ENCODE results near the gene CYP4X1. TPM values are rescaled to one million over a fixed set of nuclear protein-coding genes. Genes with fewer than 3 reads are reported as not detected.

CYP4X1 gene
- total and polyA plus RNA-seq, 2 donors (not counting 1 experiment from before 2014, with no cell fraction given) = not detected

DNA sequence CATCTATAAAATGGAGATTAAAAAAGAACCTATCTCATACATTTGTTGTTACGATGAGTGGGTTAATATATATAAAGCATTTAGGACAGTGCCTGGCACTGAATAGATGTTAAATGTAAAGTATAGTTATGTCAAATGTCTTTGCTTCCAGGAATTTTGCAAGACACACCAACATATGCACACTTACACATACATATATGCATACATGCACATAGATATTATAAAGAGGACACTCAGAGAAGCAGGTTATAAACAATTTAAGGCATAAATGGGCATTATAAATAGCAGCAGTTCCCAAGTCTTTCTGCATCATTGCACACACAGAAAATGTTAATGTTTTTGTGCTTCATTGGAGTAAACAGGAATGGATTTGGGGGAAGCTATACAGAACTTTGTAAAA, 13.3 kb downstream of the CYP4X1 start:
- Mint-ChIP-seq H3K9me3 (ENCODE audit: insufficient read depth) (no peaks in the 10 kb centered on the region), H3K4me1 (no peaks in the 10 kb centered on the region), H3K27me3 (peaks cover 7% of the 10 kb centered on the region), H3K27ac (no peak overlapping the region), H3K4me3 (no peak overlapping the region)
- intact Hi-C loops (cut with micrococcal nuclease) = no loop called here
- Histone ChIP-seq H2AFZ (ENCODE audit: insufficient read depth, low read depth, low read length, poor library complexity, severe bottlenecking) (no peak overlapping the region), H3K9me3 (ENCODE audit: control extremely low read depth in 1 of 3, control insufficient read depth in 2 of 3, insufficient read depth in 1 of 3, low read length in 2 of 3) (no peaks in the 10 kb centered on the region), H4K20me1 (ENCODE audit: control insufficient read depth, insufficient read depth, low read length, poor library complexity, severe bottlenecking) (no peaks in the 10 kb centered on the region), H3K4me3 (ENCODE audit: control extremely low read depth in 1 of 5, extremely low read depth in 1 of 5, insufficient read depth in 1 of 5, low read depth in 2 of 5, low read length in 4 of 5) (no peak overlapping the region), H3K4me2 (replicated peaks; ENCODE audit: low read depth, low read length, poor library complexity, severe bottlenecking) (no peak overlapping the region), H3K27me3 (replicated peaks in 1 of 4; ENCODE audit: control extremely low read depth in 1 of 4, control insufficient read depth in 3 of 4, insufficient read depth in 4 of 4, low read length in 3 of 4) (no peaks in the 10 kb centered on the region), H3K9ac (ENCODE audit: low read length) (no peak overlapping the region), H3K79me2 (ENCODE audit: control insufficient read depth, insufficient read depth, low read length) (no peaks in the 10 kb centered on the region), H3K36me3 (replicated peaks in 1 of 2; ENCODE audit: control extremely low read depth in 1 of 2, control insufficient read depth in 1 of 2, extremely low read depth in 1 of 2, insufficient read depth in 2 of 2, low read length in 1 of 2) (no peaks in the 10 kb centered on the region), H3K4me1 (ENCODE audit: control insufficient read depth in 2 of 2, insufficient read depth in 2 of 2, low read length in 2 of 2) (no peaks in the 10 kb centered on the region), H3K27ac (ENCODE audit: low read length in 2 of 2) (no peak overlapping the region)
- no peak for ATAC-seq (ENCODE audit: low read depth)
- DNase-seq = no peak
- TF ChIP-seq EZH2 (IDR thresholded peaks at IDR 0.05; ENCODE audit: borderline replicate concordance, insufficient read depth, low read depth, low read length, poor library complexity, severe bottlenecking) = no peak
- TF ChIP-seq, protein P1, sequence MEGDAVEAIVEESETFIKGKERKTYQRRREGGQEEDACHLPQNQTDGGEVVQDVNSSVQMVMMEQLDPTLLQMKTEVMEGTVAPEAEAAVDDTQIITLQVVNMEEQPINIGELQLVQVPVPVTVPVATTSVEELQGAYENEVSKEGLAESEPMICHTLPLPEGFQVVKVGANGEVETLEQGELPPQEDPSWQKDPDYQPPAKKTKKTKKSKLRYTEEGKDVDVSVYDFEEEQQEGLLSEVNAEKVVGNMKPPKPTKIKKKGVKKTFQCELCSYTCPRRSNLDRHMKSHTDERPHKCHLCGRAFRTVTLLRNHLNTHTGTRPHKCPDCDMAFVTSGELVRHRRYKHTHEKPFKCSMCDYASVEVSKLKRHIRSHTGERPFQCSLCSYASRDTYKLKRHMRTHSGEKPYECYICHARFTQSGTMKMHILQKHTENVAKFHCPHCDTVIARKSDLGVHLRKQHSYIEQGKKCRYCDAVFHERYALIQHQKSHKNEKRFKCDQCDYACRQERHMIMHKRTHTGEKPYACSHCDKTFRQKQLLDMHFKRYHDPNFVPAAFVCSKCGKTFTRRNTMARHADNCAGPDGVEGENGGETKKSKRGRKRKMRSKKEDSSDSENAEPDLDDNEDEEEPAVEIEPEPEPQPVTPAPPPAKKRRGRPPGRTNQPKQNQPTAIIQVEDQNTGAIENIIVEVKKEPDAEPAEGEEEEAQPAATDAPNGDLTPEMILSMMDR (IDR thresholded peaks at IDR 0.05) = no peak
- POLR2A ChIA-PET = no interaction called here
- CTCF ChIA-PET = no interaction called here
- WGBS (ENCODE audit: insufficient coverage) = no CpG with 5 or more reads among the region's 1 CpG

DNA sequence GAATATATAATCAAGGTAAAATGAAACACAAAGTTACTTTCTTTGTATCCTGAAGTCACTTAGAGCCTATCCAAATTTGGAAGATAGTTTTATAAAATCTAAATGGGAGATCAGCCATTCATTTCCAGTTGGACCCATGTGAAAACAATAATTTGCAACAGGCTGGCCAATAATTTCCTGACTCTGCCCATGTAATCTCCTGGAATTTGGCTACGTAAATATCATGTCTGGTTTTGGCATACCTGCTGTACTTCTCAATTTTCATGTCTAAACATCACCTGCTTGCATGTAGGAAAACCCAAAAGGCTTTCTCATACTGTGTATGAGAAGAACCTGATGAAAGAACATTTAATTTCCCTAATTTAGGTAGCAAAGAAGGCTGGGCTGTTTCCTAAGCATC, 35.9 kb downstream of the CYP4X1 start:
- Histone ChIP-seq H2AFZ (ENCODE audit: insufficient read depth, low read depth, low read length, poor library complexity, severe bottlenecking) (no peak overlapping the region), H3K9me3 (ENCODE audit: control extremely low read depth in 1 of 3, control insufficient read depth in 2 of 3, insufficient read depth in 1 of 3, low read length in 2 of 3) (peaks cover 0 to 4% (median 1%) of the 10 kb centered on the region in 3 donors), H3K79me2 (ENCODE audit: control insufficient read depth, insufficient read depth, low read length) (no peaks in the 10 kb centered on the region), H3K9ac (ENCODE audit: low read length) (no peak overlapping the region), H4K20me1 (ENCODE audit: control insufficient read depth, insufficient read depth, low read length, poor library complexity, severe bottlenecking) (no peaks in the 10 kb centered on the region), H3K36me3 (replicated peaks in 1 of 2; ENCODE audit: control extremely low read depth in 1 of 2, control insufficient read depth in 1 of 2, extremely low read depth in 1 of 2, insufficient read depth in 2 of 2, low read length in 1 of 2) (no peaks in the 10 kb centered on the region), H3K4me1 (ENCODE audit: control insufficient read depth in 2 of 2, insufficient read depth in 2 of 2, low read length in 2 of 2) (no peaks in the 10 kb centered on the region), H3K4me2 (replicated peaks; ENCODE audit: low read depth, low read length, poor library complexity, severe bottlenecking) (no peak overlapping the region), H3K27ac (ENCODE audit: low read length in 2 of 2) (no peak overlapping the region), H3K27me3 (replicated peaks in 1 of 4; ENCODE audit: control extremely low read depth in 1 of 4, control insufficient read depth in 3 of 4, insufficient read depth in 4 of 4, low read length in 3 of 4) (peaks cover 0 to 8% (median 3%) of the 10 kb centered on the region in 4 experiments), H3K4me3 (ENCODE audit: control extremely low read depth in 1 of 5, extremely low read depth in 1 of 5, insufficient read depth in 1 of 5, low read depth in 2 of 5, low read length in 4 of 5) (no peak overlapping the region)
- Mint-ChIP-seq H3K9me3 (ENCODE audit: insufficient read depth) (peaks cover 3% of the 10 kb centered on the region), H3K4me3 (no peak overlapping the region), H3K27ac (no peak overlapping the region), H3K27me3 (peaks cover 24% of the 10 kb centered on the region), H3K4me1 (no peaks in the 10 kb centered on the region)
- ATAC-seq (ENCODE audit: low read depth) = no peak
- CTCF ChIA-PET = no interaction called here
- DNase-seq = no peak
- no peak for TF ChIP-seq EZH2 (IDR thresholded peaks at IDR 0.05; ENCODE audit: borderline replicate concordance, insufficient read depth, low read depth, low read length, poor library complexity, severe bottlenecking)
- TF ChIP-seq, protein P1 (IDR thresholded peaks at IDR 0.05) = no peak
- no CpG with 5 or more reads among the region's 1 CpG for WGBS (ENCODE audit: insufficient coverage)
- intact Hi-C loops (cut with micrococcal nuclease) = no loop called here
- POLR2A ChIA-PET = no interaction called here
